Parathyroid adenoma (tissue), 2 donors: Measurements from ENCODE around the gene ADAM8.

ENCODE experiments used
- H2AFZ ChIP-seq: fragments of 300-600 bp; sonication (generic); one replicate; pipeline ENCODE4 v1.7.0; 2017; ENCODE audit warnings: antibody characterized with exemption, mild to moderate bottlenecking
- H3K27ac ChIP-seq: fragments of 300-600 bp; sonication (generic); one replicate; pipeline ENCODE4 v1.7.0; 2017
- H3K27me3 ChIP-seq: fragments of 300-600 bp; sonication (generic); one replicate; pipeline ENCODE4 v1.7.0; 2017; ENCODE audit warnings: low read length; ENCODE audit not compliant: control insufficient read depth, insufficient read depth
- H3K36me3 ChIP-seq: fragments of 300-600 bp; sonication (generic); one replicate; pipeline ENCODE4 v1.7.0; 2017; ENCODE audit warnings: low read length; ENCODE audit not compliant: control insufficient read depth, insufficient read depth
- H3K4me1 ChIP-seq: fragments of 300-600 bp; sonication (generic); one replicate; pipeline ENCODE4 v1.7.0; 2017; ENCODE audit warnings: control low read depth
- H3K4me2 ChIP-seq: fragments of 300-600 bp; sonication (generic); one replicate; pipeline ENCODE4 v1.7.0; 2017; ENCODE audit warnings: low read length
- H3K4me3 ChIP-seq: fragments of 300-600 bp; sonication (generic); one replicate; pipeline ENCODE4 v1.7.0; 2017; ENCODE audit warnings: low read depth, low read length
- H3K79me2 ChIP-seq: fragments of 300-600 bp; sonication (generic); one replicate; pipeline ENCODE4 v1.7.0; 2017; ENCODE audit warnings: control low read depth
- H3K9ac ChIP-seq: fragments of 300-600 bp; sonication (generic); one replicate; pipeline ENCODE4 v1.7.0; 2017; ENCODE audit warnings: mild to moderate bottlenecking
- H3K9me3 ChIP-seq: fragments of 300-600 bp; sonication (generic); one replicate; pipeline ENCODE4 v1.7.0; 2017; ENCODE audit warnings: low read length; ENCODE audit not compliant: control insufficient read depth
- TF ChIP-seq, protein P1 (sequence below): fragments of 300-600 bp; sonication (generic); IDR thresholded peaks from one replicate; pipeline ENCODE4 v1.7.0; 2017; ENCODE audit warnings: antibody characterized with exemption, mild to moderate bottlenecking
- donor health status: primary hyperparathyroidism.

ADAM8 gene

GRCh38 chr10:133286366-133286765 lies 9.7 kb upstream of the ADAM8 start:
- Histone ChIP-seq H2AFZ (no peak overlapping the region), H3K27me3 (no peaks in the 10 kb centered on the region), H3K9me3 (no peaks in the 10 kb centered on the region), H3K79me2 (peaks cover 2% of the 10 kb centered on the region), H3K4me2 (no peak overlapping the region), H3K4me3 (no peak overlapping the region), H3K4me1 (no peaks in the 10 kb centered on the region), H3K9ac (no peak overlapping the region), H3K27ac (no peak overlapping the region), H3K36me3 (no peaks in the 10 kb centered on the region)
- TF ChIP-seq, protein P1, sequence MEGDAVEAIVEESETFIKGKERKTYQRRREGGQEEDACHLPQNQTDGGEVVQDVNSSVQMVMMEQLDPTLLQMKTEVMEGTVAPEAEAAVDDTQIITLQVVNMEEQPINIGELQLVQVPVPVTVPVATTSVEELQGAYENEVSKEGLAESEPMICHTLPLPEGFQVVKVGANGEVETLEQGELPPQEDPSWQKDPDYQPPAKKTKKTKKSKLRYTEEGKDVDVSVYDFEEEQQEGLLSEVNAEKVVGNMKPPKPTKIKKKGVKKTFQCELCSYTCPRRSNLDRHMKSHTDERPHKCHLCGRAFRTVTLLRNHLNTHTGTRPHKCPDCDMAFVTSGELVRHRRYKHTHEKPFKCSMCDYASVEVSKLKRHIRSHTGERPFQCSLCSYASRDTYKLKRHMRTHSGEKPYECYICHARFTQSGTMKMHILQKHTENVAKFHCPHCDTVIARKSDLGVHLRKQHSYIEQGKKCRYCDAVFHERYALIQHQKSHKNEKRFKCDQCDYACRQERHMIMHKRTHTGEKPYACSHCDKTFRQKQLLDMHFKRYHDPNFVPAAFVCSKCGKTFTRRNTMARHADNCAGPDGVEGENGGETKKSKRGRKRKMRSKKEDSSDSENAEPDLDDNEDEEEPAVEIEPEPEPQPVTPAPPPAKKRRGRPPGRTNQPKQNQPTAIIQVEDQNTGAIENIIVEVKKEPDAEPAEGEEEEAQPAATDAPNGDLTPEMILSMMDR: no peak

DNA sequence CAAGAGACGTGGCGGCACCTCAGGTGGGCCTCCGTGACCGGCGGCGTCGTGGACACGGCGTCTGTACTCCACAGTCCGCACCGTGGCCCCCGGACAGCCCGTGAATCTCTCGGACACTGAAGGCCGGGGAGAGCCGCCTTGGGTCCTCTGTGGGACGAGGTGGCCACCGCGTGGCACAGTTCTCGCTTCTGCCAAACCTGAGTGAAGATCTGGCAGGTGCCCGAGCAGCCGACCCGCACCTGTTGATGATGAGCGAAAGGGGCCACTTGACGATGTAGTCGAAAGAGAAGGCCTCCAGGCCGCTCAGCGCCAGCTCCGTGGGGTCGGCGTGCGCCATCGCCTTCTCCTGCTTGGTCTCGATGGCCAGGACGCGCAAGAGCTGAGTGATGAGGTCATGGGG lies 8.5 kb upstream of the ADAM8 start:
- no peaks in the 10 kb centered on the region for H3K36me3 ChIP-seq
- TF ChIP-seq, protein P1: no peak

GRCh38 chr10:133283931-133284330 lies 7.3 kb upstream of the ADAM8 start:
- no peak overlapping the region for H3K27ac ChIP-seq
- TF ChIP-seq, protein P1: no peak
- H3K36me3 ChIP-seq: no peaks in the 10 kb centered on the region

More for the DNA sequence above, 8.5 kb upstream of the ADAM8 start:
- H2AFZ ChIP-seq: no peak overlapping the region
- no peak overlapping the region for H3K4me2 ChIP-seq
- H3K4me3 ChIP-seq: no peak overlapping the region
- H3K79me2 ChIP-seq: peaks cover 2% of the 10 kb centered on the region
- no peak overlapping the region for H3K27ac ChIP-seq
- H3K4me1 ChIP-seq: no peaks in the 10 kb centered on the region
- no peaks in the 10 kb centered on the region for H3K9me3 ChIP-seq
- H3K9ac ChIP-seq: no peak overlapping the region
- no peaks in the 10 kb centered on the region for H3K27me3 ChIP-seq

GRCh38 chr10:133282846-133283390 lies 6.2 kb upstream of the ADAM8 start:
- no peak overlapping the region for H3K27ac ChIP-seq
- no peaks in the 10 kb centered on the region for H3K36me3 ChIP-seq
- H3K4me2 ChIP-seq: no peak overlapping the region
- H3K27me3 ChIP-seq: no peaks in the 10 kb centered on the region
- TF ChIP-seq, protein P1: no peak
- H3K4me3 ChIP-seq: no peak overlapping the region
- H3K79me2 ChIP-seq: peaks cover 2% of the 10 kb centered on the region
- no peak overlapping the region for H2AFZ ChIP-seq
- H3K9ac ChIP-seq: no peak overlapping the region
- H3K9me3 ChIP-seq: no peaks in the 10 kb centered on the region
- no peaks in the 10 kb centered on the region for H3K4me1 ChIP-seq

More at GRCh38 chr10:133283931-133284330, 7.3 kb upstream of the ADAM8 start:
- Histone ChIP-seq H3K4me2 (no peak overlapping the region), H3K9me3 (no peaks in the 10 kb centered on the region), H3K4me1 (no peaks in the 10 kb centered on the region), H3K27me3 (no peaks in the 10 kb centered on the region), H3K79me2 (peaks cover 2% of the 10 kb centered on the region), H3K9ac (no peak overlapping the region), H3K4me3 (no peak overlapping the region), H2AFZ (no peak overlapping the region)

GRCh38 chr10:133281628-133282372 lies 5.1 kb upstream of the ADAM8 start:
- TF ChIP-seq, protein P1: no peak
- H2AFZ ChIP-seq: no peak overlapping the region
- no peaks in the 10 kb centered on the region for H3K4me1 ChIP-seq
- H3K79me2 ChIP-seq: peaks cover 2% of the 10 kb centered on the region
- no peaks in the 10 kb centered on the region for H3K9me3 ChIP-seq
- no peak overlapping the region for H3K4me2 ChIP-seq
- no peak overlapping the region for H3K9ac ChIP-seq
- no peak overlapping the region for H3K27ac ChIP-seq
- no peaks in the 10 kb centered on the region for H3K27me3 ChIP-seq
- H3K4me3 ChIP-seq: no peak overlapping the region
- no peaks in the 10 kb centered on the region for H3K36me3 ChIP-seq
